Activated naive CD4-positive, alpha-beta T cell (primary cell): Measurements from ENCODE around the gene MRPS21.
A peak's percentile ranks its signal among the peaks of the same experiment; 100 is the strongest.

Experiments
- DNase-seq, 4 experiments: peaks; one replicate each; lab custom pipeline; 2025; lab: John Stamatoyannopoulos, UW

MRPS21 gene

DNA sequence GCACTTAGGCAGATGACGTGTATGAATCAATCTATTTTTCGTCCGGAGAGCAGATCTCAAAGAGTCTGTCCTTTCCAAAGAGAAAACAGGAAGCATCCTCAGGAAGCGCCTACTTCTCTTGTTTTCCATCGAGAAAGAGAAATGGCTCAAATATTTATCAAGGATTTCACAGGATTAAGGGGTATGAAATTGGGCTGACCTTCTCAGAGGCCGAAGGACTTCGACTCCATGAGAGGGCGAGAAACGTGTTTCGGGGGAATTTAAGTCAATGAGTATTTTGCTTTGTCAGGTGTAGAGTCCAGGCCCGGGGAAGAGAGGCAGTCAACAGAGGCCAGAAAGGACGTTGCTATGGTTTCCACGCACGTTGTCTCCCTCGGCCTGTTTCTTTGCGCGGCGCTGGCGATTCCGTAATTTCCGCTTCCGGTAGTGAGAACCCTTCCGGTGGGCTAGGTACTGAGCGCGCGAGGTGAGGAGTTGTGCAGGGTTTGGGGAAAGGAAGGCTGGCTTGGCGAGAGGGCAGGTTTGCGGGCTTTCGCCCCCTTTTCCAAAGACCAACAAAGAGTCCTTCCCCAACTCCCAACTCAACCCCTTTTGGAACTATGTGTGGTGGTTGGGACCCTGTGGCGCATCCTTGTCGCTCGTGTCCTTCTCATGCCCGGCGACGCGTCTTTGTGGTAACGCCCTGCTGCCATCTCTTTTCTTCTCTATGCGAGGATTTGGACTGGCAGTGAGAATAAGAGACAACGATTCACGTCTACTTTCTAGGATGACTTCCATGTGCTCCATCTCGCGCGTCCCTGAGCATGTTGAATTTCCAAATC lies at the start of gene MRPS21:
MRPS21 (plus strand) TSS at position 429 of the 821 bp plus-strand sequence. CDS start 506 bp downstream, outside the sequence.
- peak; percentile 61 to 71 (median 65) for DNase-seq

DNA sequence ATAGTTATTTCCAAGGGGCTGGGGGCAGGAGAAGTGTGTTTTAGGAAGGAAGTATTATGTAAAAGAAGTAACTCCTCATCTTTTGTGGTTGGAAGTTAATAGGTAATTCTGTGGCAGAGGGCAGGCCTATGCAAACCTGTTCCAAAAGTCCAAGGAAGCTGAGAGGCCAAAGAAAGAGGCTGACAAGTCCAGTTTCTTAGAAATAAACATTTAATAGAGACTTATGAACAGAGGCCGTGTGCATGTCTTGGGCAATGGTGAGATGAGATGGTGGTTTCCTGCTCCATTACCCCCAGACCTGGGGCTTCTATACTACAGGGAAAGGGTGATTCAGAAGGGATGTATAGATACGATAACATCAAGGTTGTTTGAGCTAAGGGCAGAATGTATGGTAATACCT lies 43.7 kb upstream of the MRPS21 start:
- no peak for DNase-seq

DNA sequence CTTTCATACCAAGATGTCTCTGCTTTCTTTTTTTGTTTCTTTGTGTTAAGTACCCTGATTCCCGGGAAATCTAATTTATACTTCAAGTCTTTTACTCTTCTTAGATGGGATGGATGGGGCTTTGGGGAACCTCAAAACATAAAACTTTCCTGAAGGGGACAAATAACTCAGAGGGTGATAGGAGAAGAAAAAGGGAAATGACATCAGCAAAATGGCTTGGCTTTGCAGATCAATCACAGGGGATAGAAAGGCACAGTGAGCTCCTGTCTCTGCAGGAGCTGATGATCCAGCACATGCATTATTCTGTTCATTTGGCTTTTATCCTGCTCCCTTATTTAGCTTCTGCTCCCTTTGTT lies 37.5 kb upstream of the MRPS21 start:
- no peak for DNase-seq

DNA sequence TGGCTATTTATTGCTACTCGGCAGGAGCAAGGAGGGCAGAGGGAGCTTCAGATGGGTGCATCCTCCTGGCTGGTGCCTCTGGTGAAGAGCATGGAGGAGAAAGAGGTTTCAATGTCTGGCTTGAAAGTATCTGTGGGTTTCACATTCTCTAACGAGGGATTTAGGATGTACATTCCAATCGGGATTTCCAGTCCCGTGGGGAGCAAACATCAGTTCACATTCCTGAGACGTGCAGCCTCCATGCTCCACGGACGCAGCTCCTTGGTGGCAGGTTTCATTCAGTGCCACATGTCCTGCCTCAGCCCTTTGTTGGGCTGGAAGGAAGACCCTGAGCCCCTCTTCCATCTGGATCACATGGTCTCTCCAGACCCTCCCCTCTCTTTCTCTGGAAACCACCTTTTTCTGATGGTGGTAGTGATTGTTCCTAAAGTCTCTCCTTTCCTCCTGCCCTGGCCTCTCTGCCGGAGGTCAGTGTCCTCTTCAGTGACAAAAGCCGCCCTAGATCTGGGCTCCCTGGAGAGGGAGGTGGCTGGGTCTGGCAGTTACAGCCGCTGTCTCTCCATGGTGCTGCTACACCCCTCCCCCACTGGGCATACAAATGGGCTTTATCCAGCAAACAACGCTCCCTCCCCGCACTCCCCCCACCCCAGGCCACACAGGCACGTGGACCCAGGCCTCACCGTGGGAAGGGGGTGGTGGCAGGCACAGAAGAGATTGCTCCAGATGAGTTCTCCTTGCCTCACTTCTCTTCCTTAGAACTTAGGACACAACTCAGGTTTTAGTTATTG lies 36.9 kb upstream of the MRPS21 start:
- DNase-seq, result no peak

DNA sequence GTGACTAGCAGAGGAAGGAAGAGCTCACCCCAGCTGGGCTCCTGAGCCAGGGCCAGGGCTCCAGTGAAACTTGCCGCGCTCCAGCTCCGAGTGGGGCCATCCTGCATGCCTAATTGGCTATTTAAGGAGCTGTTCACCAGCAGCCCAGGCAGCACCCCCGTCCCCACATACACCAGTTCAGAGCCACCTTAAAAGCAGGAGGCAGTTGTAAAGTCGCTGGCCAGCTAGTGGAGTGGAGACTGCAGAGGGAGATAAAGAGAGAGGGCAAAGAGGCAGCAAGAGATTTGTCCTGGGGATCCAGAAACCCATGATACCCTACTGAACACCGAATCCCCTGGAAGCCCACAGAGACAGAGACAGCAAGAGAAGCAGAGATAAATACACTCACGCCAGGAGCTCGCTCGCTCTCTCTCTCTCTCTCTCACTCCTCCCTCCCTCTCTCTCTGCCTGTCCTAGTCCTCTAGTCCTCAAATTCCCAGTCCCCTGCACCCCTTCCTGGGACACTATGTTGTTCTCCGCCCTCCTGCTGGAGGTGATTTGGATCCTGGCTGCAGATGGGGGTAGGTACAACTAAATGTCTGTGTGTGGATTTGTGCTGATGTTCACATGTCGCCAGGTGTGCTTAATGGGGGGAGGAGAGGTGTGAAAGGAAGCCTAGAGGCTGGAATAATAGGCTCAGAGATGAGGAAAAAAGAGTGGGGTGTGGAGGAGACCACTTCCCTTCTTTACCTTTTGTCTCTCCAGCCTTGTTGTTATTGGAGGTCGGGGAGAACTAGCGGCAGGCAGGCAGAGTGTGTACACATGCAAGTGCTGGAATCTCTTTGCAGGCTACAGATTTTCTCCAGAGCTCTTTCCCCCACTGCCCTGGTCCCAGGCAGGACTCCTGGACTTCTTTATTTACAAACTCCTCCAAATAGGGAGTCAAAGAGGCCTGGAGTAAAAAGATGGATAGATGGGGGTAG lies 35.8 kb upstream of the MRPS21 start, which contains the start of gene CA14:
CA14 (plus strand) TSS at position 151 of the 962 bp plus-strand sequence; CDS start at position 506, 355 bp downstream.
- no peak for DNase-seq

DNA sequence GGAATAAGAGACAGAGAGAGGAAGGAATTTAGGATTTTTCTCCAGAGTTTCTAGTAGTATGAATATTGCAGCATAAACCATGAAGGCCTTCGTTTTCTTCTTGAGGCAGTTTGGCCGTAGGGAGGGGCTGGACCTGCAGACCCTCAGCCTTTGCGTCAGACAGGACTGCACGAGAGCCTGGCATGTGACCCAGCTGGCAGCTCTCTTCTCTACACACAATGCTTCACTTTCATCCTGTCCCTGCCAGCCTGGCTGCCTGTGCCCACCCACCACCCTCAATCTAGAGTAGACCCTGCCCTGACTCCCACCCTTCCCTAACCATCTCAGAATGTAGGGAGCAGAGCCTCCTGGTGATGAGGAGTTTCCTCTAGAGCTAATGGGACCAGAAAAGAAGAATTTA lies 34.4 kb upstream of the MRPS21 start:
- DNase-seq, result no peak

DNA sequence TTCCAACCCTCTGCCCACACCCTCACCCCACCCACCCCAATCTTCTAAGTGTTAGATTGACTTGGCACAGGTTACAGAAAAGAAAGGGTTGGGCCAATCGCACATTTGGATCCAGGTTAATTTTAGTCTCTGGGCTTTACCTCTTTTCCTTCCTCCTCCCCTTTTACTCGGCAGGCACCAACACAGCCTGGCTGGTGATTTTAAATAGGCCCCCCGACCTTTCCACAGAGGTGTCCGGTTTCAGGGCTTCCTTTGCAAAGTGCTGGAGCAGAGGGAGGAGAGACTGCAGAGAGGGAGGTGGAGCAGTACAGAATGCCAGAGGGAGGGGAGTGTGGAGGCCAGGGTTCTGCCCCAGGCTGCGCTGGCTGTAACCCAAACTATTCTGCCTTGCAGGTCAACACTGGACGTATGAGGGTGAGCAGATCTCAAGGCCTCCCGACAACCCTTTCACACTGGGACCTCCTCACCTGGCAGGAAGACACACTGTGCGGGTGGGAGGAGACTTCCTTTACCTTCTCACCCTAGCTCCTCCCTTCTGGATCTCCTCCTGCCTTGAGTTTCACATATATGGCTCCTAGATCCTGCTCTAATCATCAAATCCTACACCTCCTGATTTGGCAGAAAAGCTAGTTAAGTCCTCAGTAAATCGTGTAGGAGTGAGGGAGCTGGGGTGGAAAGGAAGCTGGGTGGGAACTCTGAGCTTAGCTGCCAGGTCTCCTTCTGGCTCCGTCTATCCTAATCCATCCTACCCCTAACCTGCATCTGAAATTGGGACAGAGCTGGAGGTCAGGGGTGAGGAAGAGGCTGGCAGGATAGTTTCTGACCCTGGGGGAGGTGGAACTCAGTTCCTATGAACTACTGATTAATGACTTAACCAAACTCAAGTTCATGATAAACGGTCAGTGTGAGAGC lies 33.6 kb upstream of the MRPS21 start:
- no peak for DNase-seq

DNA sequence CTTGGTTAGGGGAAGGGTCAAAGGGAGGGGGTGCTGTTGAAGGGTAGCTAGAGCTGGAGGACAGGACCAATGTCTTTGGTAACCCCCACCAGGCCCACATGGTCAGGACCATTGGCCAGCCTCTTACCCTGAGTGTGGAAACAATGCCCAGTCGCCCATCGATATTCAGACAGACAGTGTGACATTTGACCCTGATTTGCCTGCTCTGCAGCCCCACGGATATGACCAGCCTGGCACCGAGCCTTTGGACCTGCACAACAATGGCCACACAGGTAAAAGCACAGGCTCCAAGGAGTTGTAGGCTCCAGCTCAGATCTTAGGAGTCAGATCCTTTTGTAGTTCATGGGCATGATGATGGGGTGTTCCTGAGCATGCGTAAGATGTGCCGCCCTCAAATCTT lies 32.3 kb upstream of the MRPS21 start:
- no peak for DNase-seq

DNA sequence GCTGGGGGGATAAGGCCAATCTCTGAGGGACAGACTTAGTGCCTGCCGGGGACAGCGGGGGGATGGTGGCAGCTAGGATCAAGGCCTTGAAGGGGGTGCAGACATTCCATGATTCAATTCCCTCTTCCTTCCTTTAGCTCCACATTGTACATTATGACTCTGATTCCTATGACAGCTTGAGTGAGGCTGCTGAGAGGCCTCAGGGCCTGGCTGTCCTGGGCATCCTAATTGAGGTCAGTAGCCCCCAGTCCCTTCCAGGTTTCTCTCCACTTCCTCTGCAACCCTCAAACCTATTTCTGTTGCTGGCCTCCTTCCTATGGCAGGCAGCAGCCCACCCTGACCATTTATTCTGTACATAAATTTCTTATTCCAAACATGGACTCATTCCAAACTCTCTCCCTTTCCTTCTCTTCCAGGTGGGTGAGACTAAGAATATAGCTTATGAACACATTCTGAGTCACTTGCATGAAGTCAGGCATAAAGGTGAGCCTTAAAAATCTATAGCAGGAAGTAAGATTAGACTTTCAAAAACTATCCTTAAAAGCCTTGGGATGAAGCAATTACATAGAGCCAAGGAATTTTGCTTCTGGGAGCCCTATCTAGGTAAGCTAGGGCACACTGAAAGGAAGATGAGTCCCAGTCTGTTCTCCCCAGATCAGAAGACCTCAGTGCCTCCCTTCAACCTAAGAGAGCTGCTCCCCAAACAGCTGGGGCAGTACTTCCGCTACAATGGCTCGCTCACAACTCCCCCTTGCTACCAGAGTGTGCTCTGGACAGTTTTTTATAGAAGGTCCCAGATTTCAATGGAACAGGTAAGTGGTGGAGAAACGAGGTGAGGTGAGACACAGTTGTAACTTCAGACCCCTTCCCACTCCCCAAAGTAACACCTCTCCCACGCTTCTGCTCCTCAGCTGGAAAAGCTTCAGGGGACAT lies 31.0 kb upstream of the MRPS21 start:
- no peak for DNase-seq

DNA sequence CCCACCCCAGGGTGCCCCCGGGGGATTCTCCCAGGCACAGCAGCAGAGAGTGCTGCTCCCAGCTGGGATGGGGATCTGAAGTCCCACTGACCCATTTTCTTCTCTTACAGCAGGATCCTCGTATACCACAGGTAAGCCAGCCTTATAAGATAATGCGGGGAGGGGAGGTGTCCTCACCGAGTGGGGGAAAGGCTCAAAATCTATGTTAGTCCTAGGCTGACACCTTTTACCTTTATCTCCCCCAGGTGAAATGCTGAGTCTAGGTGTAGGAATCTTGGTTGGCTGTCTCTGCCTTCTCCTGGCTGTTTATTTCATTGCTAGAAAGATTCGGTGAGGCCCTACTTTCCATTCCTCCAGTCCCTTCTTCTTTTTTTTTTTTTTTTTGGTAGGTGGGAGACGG lies 30.1 kb upstream of the MRPS21 start:
- DNase-seq, result no peak

DNA sequence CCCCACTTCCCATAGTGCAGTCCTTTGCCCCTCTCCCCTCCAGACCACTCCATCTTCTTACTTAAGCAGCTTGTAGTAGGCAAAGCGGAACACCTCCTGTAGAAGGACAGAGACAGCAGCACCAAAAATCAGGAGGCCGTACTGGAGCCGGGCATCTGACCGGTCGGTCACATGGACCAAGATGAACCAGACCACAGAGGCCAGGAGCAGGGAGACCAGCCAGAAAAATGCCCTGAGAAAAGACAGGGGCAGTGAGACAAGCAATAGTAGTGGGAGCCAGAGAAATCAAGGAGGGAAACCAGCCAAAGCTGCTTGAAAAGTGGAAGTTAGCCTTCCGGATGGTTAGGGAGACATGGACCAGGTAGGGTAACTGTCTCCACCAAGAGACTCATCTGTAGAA lies 25.8 kb upstream of the MRPS21 start:
- no peak for DNase-seq

DNA sequence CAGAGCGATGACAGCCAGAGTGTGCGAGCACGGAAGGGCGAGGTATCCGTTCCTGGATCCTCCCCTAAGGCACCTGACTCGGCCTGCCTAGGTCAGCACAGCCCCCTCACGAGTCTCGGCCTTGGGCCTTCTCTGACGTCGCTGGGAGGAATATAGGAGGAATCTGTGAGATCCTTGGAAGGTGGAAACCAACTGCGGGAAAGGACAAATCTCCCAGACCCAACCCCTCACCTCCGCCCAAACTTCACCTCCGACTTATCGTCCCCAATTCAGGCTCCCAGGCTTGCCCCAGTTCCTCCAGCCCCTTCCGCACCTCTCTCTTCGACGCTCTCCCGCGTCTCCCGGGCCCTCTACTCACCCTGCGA lies 25.3 kb upstream of the MRPS21 start:
- peak in 2 of 4 experiments; percentile 19 to 23 for DNase-seq

DNA sequence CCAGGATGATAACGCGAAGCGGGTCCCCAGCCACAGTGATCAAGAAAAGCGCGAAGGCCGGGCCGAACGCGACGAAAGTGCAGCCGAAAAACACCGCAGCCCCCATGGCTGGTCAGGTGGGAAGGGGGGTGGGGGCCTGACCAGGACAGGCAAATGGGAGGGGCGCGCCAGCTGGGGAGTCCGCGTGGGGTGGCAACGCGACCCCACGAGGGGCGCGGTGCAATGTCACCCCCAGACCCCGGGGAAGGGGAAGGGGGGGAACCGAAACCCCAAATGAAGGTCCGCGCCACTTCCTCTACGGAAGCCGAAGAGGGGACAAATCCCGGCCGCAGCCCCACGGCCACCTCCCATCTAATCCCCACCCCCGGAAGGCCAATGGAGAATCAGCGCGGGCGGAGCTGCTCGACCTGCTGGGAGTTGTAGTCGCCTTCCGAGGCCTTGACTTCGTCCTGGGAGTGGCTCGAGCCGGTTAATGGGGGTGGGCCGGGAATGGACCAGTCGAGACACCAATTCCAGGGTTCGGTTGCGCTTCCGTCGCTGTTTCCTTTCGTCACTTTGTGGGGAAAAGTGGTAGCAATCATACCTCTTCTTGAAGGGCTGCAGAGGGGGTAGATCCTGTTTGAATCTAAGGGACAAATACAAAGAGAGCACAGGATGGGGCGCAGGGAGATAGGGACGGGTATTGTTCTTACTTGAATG lies 24.8 kb upstream of the MRPS21 start, which contains the start of gene APH1A:
APH1A (minus strand) TSS at position 312 of the 699 bp plus-strand sequence; CDS start at position 106, 206 bp downstream.
- peak; percentile 61 to 85 (median 78) for DNase-seq

DNA sequence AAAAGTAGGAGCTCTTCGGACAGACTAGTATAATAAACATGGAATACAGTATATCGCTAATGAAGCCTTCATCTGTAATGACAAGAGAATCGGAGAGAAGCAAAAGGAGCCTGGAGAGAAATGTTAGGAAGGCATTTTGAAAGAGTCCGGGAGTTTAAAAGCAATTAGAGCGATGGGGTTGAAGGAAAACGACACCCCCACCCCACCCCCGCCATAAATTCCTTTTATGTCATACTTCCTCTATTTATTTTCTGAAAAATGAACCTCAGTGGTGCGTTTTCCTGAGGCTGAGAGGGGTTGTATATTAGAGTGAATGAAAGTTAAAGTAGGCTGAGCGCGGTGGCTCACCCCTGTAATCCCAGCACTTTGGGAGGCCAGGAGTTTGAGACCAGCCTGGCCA lies 24.2 kb upstream of the MRPS21 start:
- no peak for DNase-seq

DNA sequence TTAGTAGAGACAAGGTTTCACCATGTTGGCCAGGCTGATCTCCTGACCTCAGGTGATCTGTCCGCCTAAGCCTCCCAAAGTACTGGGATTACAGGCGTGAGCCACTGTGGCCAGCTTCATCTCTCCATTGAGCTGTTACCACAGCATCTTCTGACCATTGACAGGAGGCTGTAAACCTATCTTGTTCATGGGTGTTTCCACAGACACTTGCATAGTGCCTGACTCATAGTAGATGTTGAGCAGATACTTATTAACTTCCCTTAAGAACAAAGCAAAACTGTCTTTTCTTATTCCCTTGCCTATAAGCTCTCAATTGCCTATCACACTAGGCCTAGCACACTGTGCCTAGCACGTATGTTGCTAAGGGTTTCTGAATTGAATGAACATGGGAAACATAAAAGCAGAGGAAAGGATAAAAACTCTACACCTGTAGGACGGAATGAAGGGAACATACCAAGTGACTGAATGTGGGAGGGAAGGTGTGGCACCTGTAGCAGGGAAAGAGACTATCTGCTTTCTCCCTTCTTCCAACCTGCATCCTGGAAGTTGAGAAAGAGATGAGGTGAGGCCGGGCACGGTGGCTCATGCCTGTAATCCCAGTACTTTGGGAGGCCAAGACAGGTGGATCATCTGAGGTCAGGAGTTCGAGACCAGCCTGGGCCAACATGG lies 22.2 kb upstream of the MRPS21 start:
- no peak for DNase-seq

DNA sequence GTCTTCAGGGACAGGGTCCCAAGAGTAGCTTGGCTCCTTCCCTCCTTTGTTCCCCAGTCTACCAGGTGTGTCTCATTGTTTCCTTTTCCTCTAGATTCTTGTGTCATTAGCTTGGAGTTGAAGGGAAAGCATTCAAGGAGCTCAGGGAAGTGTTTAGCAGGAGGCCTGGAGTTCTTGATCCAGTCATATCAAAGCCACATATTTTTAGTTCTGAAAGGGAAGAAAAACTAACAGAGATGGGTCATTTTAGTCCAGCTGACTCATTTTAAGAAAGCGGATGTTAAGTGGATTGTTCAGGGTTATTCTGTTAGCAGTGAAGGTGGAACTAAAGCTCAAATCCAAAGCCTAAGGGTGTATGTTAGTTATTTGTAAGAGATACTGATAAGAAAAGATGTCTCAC lies 20.4 kb upstream of the MRPS21 start:
- DNase-seq, result no peak

DNA sequence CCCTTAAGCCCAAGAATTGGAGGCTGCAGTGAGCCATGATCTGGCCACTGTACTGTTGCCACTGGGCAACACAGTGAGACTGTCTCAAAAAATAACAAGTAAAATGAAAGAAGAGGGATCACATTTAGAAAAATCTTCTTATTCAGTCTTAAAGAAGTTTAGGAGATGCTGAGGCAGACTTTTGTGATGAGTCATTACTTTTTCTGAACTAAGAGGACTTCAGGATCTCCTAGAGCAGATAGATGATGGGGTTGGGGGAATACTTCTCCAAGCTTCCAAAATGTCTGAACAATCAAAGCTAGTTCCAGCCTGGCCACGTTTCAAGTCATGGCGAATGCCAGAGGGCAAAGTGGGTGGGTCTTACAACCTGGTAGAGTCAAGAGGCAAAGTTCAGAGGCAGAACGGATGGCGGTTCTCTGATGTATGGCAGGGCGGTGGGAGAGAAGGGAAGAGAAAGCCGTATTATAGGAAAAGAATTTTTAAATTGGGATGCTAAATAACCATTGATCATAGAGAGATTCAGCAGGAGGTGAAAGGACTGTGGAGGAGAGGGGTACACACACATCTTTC lies 13.4 kb upstream of the MRPS21 start:
- DNase-seq, result no peak

DNA sequence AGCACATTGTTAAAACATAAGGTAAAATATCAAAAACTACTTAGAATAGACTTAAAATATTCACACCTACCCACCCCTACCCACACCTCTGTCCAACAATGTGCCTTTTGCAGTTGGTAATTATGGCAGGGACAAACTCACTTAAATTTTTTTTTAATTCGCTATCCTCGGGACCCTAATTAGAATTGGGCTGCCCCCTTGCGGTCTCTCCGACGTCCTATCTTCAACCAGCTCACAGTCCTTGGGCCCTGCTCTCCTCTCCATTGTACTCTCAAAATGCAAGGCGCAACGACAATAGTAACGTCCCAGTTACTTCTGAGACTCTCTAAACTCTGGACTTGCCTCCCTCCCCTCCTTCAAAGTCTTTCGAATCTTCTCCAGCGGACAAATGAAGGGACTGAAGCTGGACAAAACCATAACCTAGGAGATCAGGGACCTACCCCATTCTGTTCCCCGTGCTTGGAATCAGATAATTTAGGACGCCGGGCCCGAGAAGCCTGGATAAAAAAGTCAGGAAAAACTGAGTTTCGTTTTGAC lies 12.4 kb upstream of the MRPS21 start:
- DNase-seq, result peak in 3 of 4 experiments; percentile 18 to 46 (median 36)
